Lower lobe of right lung (tissue), 2 donors: ENCODE measurements around the gene TFF1. TPM values are rescaled to one million over a fixed set of nuclear protein-coding genes. Genes with fewer than 3 reads are reported as not detected.
A peak's percentile ranks its signal among the peaks of the same experiment; 100 is the strongest.

ENCODE experiments used
- ATAC-seq, 2 donors: fragments of 200-7000 bp; cut with Tn5 transposase; one replicate each; pipeline ENCODE4 v1.9.1; 2020 to 2022; ENCODE audit warnings: mild to moderate bottlenecking in 2 of 2, moderate library complexity in 2 of 2
- DNase-seq: peaks from one replicate; pipeline ENCODE4 v3.0.0-alpha.2; 2020
- H3K27ac ChIP-seq: fragments of 200-600 bp; one replicate; pipeline ENCODE4 v1.8.0; 2022
- H3K27me3 ChIP-seq: fragments of 200-600 bp; one replicate; pipeline ENCODE4 v1.8.0; 2022; ENCODE audit warnings: low read depth
- H3K36me3 ChIP-seq: fragments of 200-600 bp; one replicate; pipeline ENCODE4 v1.8.0; 2022; ENCODE audit warnings: mild to moderate bottlenecking
- H3K4me1 ChIP-seq: fragments of 200-600 bp; one replicate; pipeline ENCODE4 v1.8.0; 2022
- H3K4me3 ChIP-seq: fragments of 200-600 bp; one replicate; pipeline ENCODE4 v1.8.0; 2022; ENCODE audit warnings: mild to moderate bottlenecking
- H3K9me3 ChIP-seq: fragments of 200-600 bp; one replicate; pipeline ENCODE4 v1.8.0; 2022
- CTCF ChIP-seq: fragments of 200-600 bp; IDR thresholded peaks from one replicate; pipeline ENCODE4 v1.8.0; 2022; ENCODE audit warnings: antibody characterized with exemption, mild to moderate bottlenecking
- intact Hi-C: fragments of 100-400 bp; cut with DNase I; formaldehyde crosslinking; loops from one replicate; pipeline ENCODE4 v1.11.0; 2022
- total RNA-seq: library from RNA; stranded (reverse); fragmentation: NEBNext Ultra II Directional; extraction: Animal tissue kit (Norgen Biotek cat#: 25700); gene quantifications from one replicate; pipeline ENCODE4 v1.2.1, GENCODE V29; 2021
- donor health status: DM: no; HTN: yes; CAD: no; lungs with severe emphysema.

TFF1 gene
- total RNA-seq, 1 donor from 2014 or later, result not detected

DNA sequence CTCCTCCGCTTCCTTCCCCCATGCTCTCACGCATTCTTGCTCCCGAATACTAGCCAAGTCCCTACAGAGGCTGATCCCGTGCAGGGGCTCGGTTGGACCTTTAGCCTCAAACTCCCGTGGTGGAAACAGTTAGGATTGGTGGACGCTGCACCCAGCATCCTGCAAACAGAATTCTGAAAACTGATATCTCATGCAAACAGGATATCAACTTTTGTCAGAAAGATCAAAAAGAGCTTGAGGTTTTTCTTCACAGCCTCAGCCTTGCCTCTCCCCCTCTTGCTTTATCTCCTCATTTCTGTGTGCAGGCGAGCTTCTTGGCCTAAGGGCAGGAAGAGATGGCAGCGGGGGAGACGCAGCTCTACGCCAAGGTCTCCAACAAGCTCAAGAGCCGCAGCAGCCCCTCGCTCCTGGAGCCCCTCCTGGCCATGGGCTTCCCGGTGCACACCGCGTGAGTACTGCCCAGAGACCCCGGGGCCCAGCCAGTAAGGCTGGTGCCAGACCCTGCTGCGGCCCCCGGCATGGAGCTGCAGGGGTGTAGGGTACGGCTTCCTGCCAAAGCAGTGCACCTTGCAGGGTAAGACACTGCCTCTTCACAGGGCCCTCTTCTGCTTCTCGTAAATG is 37.4 kb upstream of the TFF1 start, which contains the start of gene UBASH3A:
TSS of gene UBASH3A (plus strand) at position 292 of the 621 bp plus-strand sequence. CDS start at position 336, 44 bp downstream.
- peak within 1 kb of the TSS; percentile 35 for H3K4me3 ChIP-seq
- H3K27me3 ChIP-seq, result peaks cover 5% of the 10 kb centered on the region
- H3K9me3 ChIP-seq, result peaks cover 7% of the 10 kb centered on the region
- DNase-seq (no peak), ATAC-seq (peak; percentile 39 to 54)
- H3K27ac ChIP-seq, result no peak within 1 kb of the TSS
- H3K36me3 ChIP-seq, result no peaks in the 10 kb centered on the region
- no peak for TF ChIP-seq CTCF
- H3K4me1 ChIP-seq, result no peaks in the 10 kb centered on the region
- intact Hi-C loops, result no loop called here

- no peak for TF ChIP-seq CTCF
Observed at GRCh38 chr21:42401820-42402251, 35.5 kb upstream of the TFF1 start.

DNA sequence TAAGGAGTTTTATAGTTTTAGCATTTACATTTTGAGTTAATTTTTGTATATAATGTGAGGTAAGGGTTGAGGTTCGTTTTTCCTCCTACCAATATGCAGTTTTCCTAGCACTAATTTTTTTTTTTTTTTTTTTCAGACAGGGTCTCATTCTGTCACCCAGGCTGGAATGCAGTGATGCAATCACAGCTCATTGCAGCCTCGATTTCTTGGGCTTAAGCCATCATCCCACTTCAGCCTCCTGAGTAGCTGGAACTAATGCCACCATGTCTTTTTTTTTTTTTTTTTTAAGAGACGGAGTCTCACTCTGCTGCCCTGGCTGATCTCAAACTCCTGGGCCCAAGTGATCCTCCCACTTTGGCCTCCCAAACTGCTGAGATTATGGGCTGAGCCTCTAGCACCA is 34.8 kb upstream of the TFF1 start:
- H3K27ac ChIP-seq, result no peak overlapping the region
- TF ChIP-seq CTCF, result no peak
- ATAC-seq, result peak; percentile 17 to 72

More at GRCh38 chr21:42401820-42402251, 35.5 kb upstream of the TFF1 start:
- intact Hi-C loops, result no loop called here
- Histone ChIP-seq H3K27ac (no peak overlapping the region), H3K36me3 (no peaks in the 10 kb centered on the region), H3K9me3 (peaks cover 7% of the 10 kb centered on the region), H3K4me3 (no peak overlapping the region), H3K4me1 (no peaks in the 10 kb centered on the region), H3K27me3 (peaks cover 1% of the 10 kb centered on the region)
- ATAC-seq, result no peak
- no peak for DNase-seq

GRCh38 chr21:42400525-42400924 is 34.2 kb upstream of the TFF1 start:
- Histone ChIP-seq H3K4me1 (no peaks in the 10 kb centered on the region), H3K27me3 (no peaks in the 10 kb centered on the region), H3K9me3 (peaks cover 7% of the 10 kb centered on the region), H3K27ac (no peak overlapping the region), H3K36me3 (no peaks in the 10 kb centered on the region), H3K4me3 (no peak overlapping the region)
- DNase-seq (no peak), ATAC-seq (no peak)
- intact Hi-C loops, result no loop called here
- no peak for TF ChIP-seq CTCF

More for the DNA sequence above, 34.8 kb upstream of the TFF1 start:
- H3K36me3 ChIP-seq, result no peaks in the 10 kb centered on the region
- intact Hi-C loops, result no loop called here
- DNase-seq, result no peak
- H3K4me3 ChIP-seq, result no peak overlapping the region
- H3K27me3 ChIP-seq, result no peaks in the 10 kb centered on the region
- no peaks in the 10 kb centered on the region for H3K4me1 ChIP-seq
- peaks cover 7% of the 10 kb centered on the region for H3K9me3 ChIP-seq

GRCh38 chr21:42398436-42399028 is 32.2 kb upstream of the TFF1 start:
- Histone ChIP-seq H3K36me3 (no peaks in the 10 kb centered on the region), H3K27me3 (no peaks in the 10 kb centered on the region), H3K27ac (no peak overlapping the region), H3K4me3 (no peak overlapping the region), H3K9me3 (peaks cover 7% of the 10 kb centered on the region), H3K4me1 (no peaks in the 10 kb centered on the region)
- no peak for DNase-seq
- ATAC-seq, result no peak
- TF ChIP-seq CTCF, result no peak
- intact Hi-C loops, result no loop called here
